ENCODE results near the gene PRC1. TPM values are rescaled to one million over a fixed set of nuclear protein-coding genes. Genes with fewer than 3 reads are reported as not detected.

The PRC1 gene
- total and polyA plus RNA-seq, 2 donors (not counting 1 experiment from before 2014, with no cell fraction given), result 9.4 to 11.6 TPM

GRCh38 chr15:90953947-90954711, 40.2 kb downstream of the PRC1 start:
- Histone ChIP-seq H3K4me3 (ENCODE audit: control extremely low read depth in 1 of 5, extremely low read depth in 1 of 5, insufficient read depth in 1 of 5, low read depth in 2 of 5, low read length in 4 of 5) (peak overlapping the region in 4 of 5 experiments; percentile 85 to 93 (median 89)), H3K4me1 (ENCODE audit: control insufficient read depth in 2 of 2, insufficient read depth in 2 of 2, low read length in 2 of 2) (peaks cover 16 to 24% of the 10 kb centered on the region in 2 donors), H3K9me3 (ENCODE audit: control extremely low read depth in 1 of 3, control insufficient read depth in 2 of 3, insufficient read depth in 1 of 3, low read length in 2 of 3) (no peaks in the 10 kb centered on the region), H3K4me2 (replicated peaks; ENCODE audit: low read depth, low read length, poor library complexity, severe bottlenecking) (peak overlapping the region; percentile 89), H2AFZ (ENCODE audit: insufficient read depth, low read depth, low read length, poor library complexity, severe bottlenecking) (peak overlapping the region; percentile 95), H3K9ac (ENCODE audit: low read length) (peak overlapping the region; percentile 97), H3K79me2 (ENCODE audit: control insufficient read depth, insufficient read depth, low read length) (peaks cover 13% of the 10 kb centered on the region), H3K27ac (ENCODE audit: low read length in 2 of 2) (peak overlapping the region; percentile 97), H4K20me1 (ENCODE audit: control insufficient read depth, insufficient read depth, low read length, poor library complexity, severe bottlenecking) (peaks cover 12% of the 10 kb centered on the region), H3K36me3 (replicated peaks in 1 of 2; ENCODE audit: control extremely low read depth in 1 of 2, control insufficient read depth in 1 of 2, extremely low read depth in 1 of 2, insufficient read depth in 2 of 2, low read length in 1 of 2) (peaks cover 0 to 33% of the 10 kb centered on the region in 2 experiments), H3K27me3 (replicated peaks in 1 of 4; ENCODE audit: control extremely low read depth in 1 of 4, control insufficient read depth in 3 of 4, insufficient read depth in 4 of 4, low read length in 3 of 4) (no peaks in the 10 kb centered on the region)
- ATAC-seq (ENCODE audit: low read depth) (no peak), DNase-seq (no peak)
- Mint-ChIP-seq H3K9me3 (ENCODE audit: insufficient read depth) (no peaks in the 10 kb centered on the region), H3K4me1 (peaks cover 21% of the 10 kb centered on the region), H3K27ac (peak overlapping the region; percentile 92), H3K4me3 (peak overlapping the region; percentile 90), H3K27me3 (no peaks in the 10 kb centered on the region)
- no peak for TF ChIP-seq EZH2 (IDR thresholded peaks at IDR 0.05; ENCODE audit: borderline replicate concordance, insufficient read depth, low read depth, low read length, poor library complexity, severe bottlenecking)
- TF ChIP-seq, protein P1, sequence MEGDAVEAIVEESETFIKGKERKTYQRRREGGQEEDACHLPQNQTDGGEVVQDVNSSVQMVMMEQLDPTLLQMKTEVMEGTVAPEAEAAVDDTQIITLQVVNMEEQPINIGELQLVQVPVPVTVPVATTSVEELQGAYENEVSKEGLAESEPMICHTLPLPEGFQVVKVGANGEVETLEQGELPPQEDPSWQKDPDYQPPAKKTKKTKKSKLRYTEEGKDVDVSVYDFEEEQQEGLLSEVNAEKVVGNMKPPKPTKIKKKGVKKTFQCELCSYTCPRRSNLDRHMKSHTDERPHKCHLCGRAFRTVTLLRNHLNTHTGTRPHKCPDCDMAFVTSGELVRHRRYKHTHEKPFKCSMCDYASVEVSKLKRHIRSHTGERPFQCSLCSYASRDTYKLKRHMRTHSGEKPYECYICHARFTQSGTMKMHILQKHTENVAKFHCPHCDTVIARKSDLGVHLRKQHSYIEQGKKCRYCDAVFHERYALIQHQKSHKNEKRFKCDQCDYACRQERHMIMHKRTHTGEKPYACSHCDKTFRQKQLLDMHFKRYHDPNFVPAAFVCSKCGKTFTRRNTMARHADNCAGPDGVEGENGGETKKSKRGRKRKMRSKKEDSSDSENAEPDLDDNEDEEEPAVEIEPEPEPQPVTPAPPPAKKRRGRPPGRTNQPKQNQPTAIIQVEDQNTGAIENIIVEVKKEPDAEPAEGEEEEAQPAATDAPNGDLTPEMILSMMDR (IDR thresholded peaks at IDR 0.05), result no peak
- CTCF ChIA-PET, result interaction anchor here (1.3 to 8.7 kb wide), 9 partner anchors 12 to 318 kb away, joined by 3 to 118 read pairs (median 7); partner anchors contain the start of genes HDDC3, UNC45A and VPS33B
- WGBS (ENCODE audit: insufficient coverage), result 56% methylated on average over 6 of the region's 16 CpGs
- POLR2A ChIA-PET, result interaction anchor here (0.6 to 1.4 kb wide), 7 partner anchors 17 to 43 kb away, joined by 3 to 12 read pairs (median 5); partner anchors contain the start of genes HDDC3 and UNC45A
- intact Hi-C loops (cut with micrococcal nuclease), result loop anchor here (1.0 to 2.0 kb wide), 3 partner anchors 19 to 40 kb away; partner anchors contain the start of genes PRC1 and UNC45A
